HUES6 (cell line): ENCODE results near the gene CACNA1C.

Source experiments
- H3K27ac ChIP-seq: 2 replicates; pipeline ENCODE4 v1.7.0; 2013; ENCODE audit warnings: low read depth, mild to moderate bottlenecking, low read length, inconsistent platforms
- H3K27me3 ChIP-seq: 2 replicates; pipeline ENCODE4 v1.6.1; 2013; ENCODE audit warnings: low read length; ENCODE audit not compliant: control insufficient read depth, insufficient read depth
- H3K36me3 ChIP-seq: 2 replicates; pipeline ENCODE4 v1.6.1; 2013; ENCODE audit warnings: low read length; ENCODE audit not compliant: control insufficient read depth, insufficient read depth
- H3K4me1 ChIP-seq: 2 replicates; pipeline ENCODE4 v1.6.1; 2013; ENCODE audit warnings: low read length; ENCODE audit not compliant: control insufficient read depth, insufficient read depth
- H3K4me3 ChIP-seq: 2 replicates; pipeline ENCODE4 v1.5.1; 2013; ENCODE audit warnings: low read depth, low read length
- H3K9ac ChIP-seq: one replicate; pipeline ENCODE4 v1.6.1; 2013; ENCODE audit warnings: mild to moderate bottlenecking, low read length
- H3K9me3 ChIP-seq: 2 replicates; pipeline ENCODE4 v1.6.1; 2013; ENCODE audit warnings: low read depth, low read length; ENCODE audit not compliant: control insufficient read depth, insufficient read depth

Gene CACNA1C

DNA sequence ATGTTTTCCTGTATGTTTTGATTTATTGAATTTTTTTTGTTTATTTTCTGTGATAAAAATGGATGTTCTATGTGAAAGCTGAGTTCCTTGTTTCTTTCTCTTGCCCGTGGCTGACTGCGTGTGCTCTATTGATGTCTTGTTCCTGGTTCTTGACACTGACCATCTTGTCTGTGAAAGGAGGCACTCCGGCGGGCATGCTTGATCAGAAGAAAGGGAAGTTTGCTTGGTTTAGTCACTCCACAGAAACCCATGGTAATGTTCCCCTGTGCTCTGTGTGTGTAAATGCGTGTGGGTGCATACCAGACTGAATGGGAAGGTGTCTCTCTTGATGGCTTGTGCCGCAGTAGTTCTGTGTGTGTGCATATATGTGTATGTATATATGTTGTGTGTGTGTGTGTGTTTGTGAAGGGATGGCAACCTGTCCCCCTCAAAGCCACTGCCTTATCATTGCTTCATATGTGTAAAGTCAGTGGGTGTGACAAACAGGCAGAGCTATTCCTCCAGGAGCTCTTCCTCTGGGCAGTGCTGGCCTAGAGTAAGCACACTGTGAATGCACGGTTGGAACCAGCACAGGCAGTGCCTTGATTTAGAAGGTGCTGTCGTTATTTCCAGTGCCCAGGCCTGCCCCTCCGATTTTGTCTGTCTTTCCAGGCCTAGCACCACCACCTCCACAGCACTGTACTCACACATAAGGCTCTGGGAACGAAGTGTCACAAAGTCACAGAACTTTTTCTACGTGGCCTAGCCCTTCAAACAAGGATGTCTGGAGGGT, 494.7 kb downstream of the CACNA1C start:
- no peak overlapping the region for H3K4me3 ChIP-seq
- H3K9ac ChIP-seq: no peak overlapping the region
- no peak overlapping the region for H3K27ac ChIP-seq
- H3K9me3 ChIP-seq: peaks cover 3% of the 10 kb centered on the region; the same call in 1 of the 2 replicates
- peaks cover 5% of the 10 kb centered on the region; the same call in 1 of the 2 replicates for H3K27me3 ChIP-seq
- no peaks in the 10 kb centered on the region for H3K36me3 ChIP-seq
- peaks cover 5% of the 10 kb centered on the region; the same call in 1 of the 2 replicates for H3K4me1 ChIP-seq

DNA sequence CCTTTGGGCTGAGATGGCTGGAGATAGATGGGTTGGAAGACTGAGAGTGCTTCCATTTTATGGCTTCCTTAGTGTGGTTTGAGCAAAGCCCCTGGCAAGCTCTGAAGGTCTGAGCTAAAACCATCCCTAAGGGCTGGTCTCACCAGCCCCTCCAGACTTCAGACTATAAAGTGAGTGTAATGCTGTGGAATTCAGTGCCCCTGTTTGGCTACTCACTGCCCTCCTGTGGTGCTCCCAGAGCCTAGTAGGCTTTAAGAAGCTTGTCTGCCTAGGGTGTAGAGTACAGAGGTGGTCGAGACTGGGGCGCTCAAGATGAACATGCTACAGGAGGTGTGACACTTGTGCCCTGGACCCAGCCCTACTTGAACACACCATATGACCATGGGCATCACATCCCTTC, 495.3 kb downstream of the CACNA1C start:
- H3K9me3 ChIP-seq: peaks cover 3% of the 10 kb centered on the region; the same call in 1 of the 2 replicates
- H3K27me3 ChIP-seq: peaks cover 7% of the 10 kb centered on the region; the same call in 1 of the 2 replicates
- no peak overlapping the region for H3K27ac ChIP-seq

DNA sequence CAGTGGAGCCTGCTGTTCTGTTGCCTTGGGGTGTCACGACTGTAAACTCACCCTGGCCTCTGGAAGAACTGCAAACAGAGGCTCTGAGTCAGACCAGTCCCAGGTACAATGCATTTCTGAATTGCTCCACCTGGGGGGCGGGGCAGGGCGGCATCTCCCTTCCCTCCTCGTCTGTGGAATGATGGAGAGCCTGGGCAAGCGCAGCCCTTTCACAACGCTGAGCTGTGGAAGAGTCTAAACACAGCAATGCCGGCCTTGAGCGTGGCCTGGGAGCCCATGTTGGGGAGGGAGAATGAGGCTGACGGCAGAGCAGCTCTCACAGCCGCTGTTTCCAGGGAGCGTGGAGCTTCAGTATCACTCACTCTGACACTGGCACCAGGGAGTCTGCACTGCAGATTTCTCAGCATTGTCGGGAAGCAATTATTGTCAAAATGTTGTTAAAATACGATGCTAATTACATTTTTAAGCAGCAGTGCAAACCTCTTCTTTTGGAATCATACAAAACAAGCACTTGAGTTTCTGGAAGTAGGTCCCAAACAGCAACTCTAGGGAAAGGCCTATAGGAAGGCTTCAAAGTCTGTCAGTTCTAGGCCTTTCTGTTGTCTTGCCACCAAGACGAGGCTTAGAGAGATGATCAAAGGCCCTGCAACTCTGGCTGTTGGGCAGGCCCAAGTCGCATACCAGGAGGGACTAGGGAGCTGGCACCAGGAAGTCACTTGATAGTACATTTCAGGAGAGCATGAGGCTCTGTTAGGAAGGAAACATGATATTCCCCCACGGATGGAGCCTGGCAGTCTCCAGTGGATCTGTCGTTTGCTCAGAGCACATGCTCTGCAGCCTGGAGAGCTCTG, 498.0 kb downstream of the CACNA1C start:
- Histone ChIP-seq H3K9me3 (peaks cover 2% of the 10 kb centered on the region; the same call in 1 of the 2 replicates), H3K36me3 (no peaks in the 10 kb centered on the region), H3K4me1 (peaks cover 14% of the 10 kb centered on the region), H3K4me3 (no peak overlapping the region), H3K27ac (no peak overlapping the region), H3K9ac (no peak overlapping the region), H3K27me3 (peaks cover 3% of the 10 kb centered on the region; the same call in 1 of the 2 replicates)

More for the DNA sequence above, 495.3 kb downstream of the CACNA1C start:
- Histone ChIP-seq H3K36me3 (no peaks in the 10 kb centered on the region), H3K4me1 (peaks cover 5% of the 10 kb centered on the region; the same call in 1 of the 2 replicates), H3K9ac (no peak overlapping the region), H3K4me3 (no peak overlapping the region)

DNA sequence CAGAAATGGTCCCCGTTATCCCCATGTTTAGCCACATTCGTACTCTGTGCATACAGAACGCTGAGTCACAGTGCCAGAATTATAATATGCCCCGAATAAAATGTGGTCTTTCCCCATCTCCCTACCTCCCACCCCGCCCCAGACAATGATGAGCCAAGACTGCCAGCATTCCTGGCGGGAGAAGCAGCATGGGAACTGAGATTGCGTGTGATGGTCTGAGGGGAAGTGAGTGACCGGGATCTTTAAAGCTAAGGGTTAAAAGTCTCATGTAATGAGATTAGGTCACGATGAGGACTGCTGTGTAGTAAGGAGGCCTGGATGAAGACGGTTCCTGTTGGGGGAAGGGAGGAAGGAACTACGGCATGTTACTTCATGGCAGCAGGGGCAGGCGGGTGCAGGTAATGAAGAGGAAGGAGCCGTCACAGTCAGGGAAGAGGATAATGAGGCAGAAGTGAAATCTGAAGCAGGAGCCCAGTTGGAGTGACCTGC, 498.7 kb downstream of the CACNA1C start:
- H3K9me3 ChIP-seq: no peaks in the 10 kb centered on the region
- H3K9ac ChIP-seq: no peak overlapping the region
- H3K4me3 ChIP-seq: no peak overlapping the region
- H3K27me3 ChIP-seq: peaks cover 3% of the 10 kb centered on the region; the same call in 1 of the 2 replicates
- H3K27ac ChIP-seq: no peak overlapping the region
- no peaks in the 10 kb centered on the region for H3K36me3 ChIP-seq
- peaks cover 14% of the 10 kb centered on the region for H3K4me1 ChIP-seq

DNA sequence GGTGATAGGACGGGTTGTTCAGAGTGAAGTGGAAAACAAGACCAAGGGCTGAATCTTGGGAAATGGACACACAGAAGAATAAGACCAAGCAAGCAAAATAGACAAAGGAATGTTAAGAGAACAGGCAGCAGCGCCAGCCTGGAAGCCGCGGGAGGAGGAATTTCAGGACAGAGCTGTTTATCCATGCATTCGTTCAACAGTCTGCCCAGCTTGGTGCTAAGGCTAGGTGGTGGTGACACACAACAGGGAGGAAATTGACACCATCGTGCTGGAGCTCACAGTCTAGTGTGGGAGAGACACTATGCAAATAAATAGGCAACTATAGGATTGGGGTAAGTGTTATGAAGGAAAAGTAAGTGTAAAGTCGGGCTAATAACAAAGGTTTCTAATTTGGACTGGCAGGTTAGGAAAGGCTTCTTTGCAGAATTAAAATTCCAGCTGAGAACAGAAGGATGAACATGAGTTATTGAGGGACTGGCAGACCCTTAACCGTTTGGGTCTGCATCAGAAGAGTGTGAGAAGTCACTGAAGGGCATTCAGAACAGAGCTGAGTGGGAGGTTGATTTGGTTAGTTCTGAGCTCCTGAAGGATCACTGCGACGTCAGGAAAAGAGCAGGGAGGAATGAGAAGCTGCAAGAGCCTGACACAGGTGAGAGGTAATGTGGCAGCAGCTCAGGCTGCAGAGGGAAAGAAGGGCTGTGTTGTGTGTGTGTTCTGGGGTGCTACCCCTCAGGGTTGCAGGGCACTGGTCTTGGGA, 499.4 kb downstream of the CACNA1C start:
- Histone ChIP-seq H3K9ac (no peak overlapping the region), H3K36me3 (no peaks in the 10 kb centered on the region), H3K4me1 (peaks cover 14% of the 10 kb centered on the region), H3K4me3 (no peak overlapping the region), H3K9me3 (no peaks in the 10 kb centered on the region), H3K27ac (no peak overlapping the region), H3K27me3 (peaks cover 3% of the 10 kb centered on the region; the same call in 1 of the 2 replicates)

DNA sequence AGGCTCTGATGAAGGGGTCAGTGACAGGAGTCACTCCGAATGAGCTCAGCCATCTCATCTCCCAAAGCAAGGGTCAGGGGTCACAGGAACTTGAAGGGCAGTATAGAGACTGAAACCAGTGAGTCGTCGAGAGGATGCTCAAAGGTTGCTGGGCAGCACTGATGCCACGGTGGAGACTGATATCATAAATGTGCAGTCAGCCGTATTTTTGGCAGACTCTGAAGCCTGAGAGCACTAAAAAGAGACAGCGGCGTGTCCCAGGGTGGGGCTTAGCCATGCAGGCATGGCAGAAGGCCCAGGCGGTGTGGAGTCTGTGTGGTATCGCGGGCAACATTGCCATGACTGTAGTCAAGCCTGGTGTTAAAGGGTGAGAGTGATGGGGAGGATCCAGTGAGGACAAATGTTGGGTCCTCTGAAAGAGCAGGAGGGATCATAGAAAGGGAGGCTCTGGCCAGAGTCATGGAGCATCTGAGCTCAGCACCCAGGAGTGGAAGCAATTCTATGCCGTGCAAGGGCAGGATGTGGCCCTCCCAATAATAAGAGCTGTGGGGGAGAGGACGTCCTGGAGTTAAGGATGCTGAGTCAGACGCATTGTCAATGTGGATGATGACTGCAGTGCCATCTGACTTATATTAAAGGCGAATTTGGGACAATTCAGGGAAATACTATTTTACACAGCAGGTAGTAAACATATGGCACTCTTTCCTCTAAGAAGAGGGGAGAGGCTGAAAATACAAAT, 500.8 kb downstream of the CACNA1C start:
- no peak overlapping the region for H3K9ac ChIP-seq
- H3K27me3 ChIP-seq: peaks cover 3% of the 10 kb centered on the region; the same call in 1 of the 2 replicates
- no peaks in the 10 kb centered on the region for H3K9me3 ChIP-seq
- peaks cover 14% of the 10 kb centered on the region for H3K4me1 ChIP-seq
- H3K36me3 ChIP-seq: no peaks in the 10 kb centered on the region
- no peak overlapping the region for H3K4me3 ChIP-seq
- H3K27ac ChIP-seq: no peak overlapping the region

DNA sequence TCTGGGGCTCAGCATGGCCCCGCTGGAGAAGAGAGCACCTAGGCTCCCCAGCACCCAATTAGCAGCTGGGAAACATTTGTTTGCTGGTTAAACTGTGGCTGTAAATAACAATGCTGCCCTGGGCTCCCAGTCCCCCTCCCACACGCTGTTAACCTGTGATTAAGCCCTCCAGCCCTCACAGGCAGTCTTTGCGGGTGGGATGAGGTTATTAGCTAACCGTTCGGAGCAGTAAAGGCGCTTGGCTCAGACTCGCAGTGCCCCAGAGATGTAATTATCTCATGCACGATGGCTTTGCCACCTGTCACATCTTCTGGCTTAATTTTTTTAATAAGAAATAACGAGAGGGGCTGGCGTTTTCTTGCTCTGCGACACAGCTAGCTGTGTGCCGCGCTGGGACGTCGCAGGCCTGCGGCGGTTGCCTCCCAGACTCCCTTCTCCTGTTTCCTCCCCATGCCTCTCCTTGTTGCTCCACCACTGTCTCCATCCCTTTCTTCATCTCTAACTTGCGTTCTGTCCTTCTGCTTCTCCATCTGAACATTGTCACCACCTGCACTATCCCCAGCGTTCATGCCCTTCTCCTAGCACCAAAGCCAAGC, 502.8 kb downstream of the CACNA1C start:
- no peak overlapping the region for H3K4me3 ChIP-seq
- peaks cover 14% of the 10 kb centered on the region for H3K4me1 ChIP-seq
- H3K9me3 ChIP-seq: no peaks in the 10 kb centered on the region
- no peak overlapping the region for H3K9ac ChIP-seq
- no peak overlapping the region for H3K27ac ChIP-seq
- peaks cover 3% of the 10 kb centered on the region; the same call in 1 of the 2 replicates for H3K27me3 ChIP-seq
- H3K36me3 ChIP-seq: no peaks in the 10 kb centered on the region

DNA sequence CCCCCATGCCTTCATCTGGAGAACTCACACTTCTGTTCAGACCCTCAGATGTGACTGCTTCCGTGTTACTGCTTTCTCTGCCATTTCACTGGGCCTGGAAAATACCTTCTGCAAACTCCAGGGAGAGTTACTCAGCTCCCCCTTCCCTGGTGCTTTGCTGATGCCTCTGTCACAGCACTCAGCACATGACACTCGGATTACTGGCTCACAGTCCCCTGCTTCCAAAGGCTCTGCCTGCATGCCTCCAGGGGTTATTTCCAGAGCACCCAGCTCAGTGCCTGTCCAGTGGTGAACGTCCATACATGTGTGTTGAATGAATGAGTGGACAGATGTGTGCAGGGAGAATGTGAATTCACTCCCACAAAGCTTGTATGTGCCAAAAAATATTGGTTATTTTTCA, 504.8 kb downstream of the CACNA1C start:
- Histone ChIP-seq H3K4me1 (peaks cover 9% of the 10 kb centered on the region), H3K36me3 (no peaks in the 10 kb centered on the region), H3K27ac (no peak overlapping the region), H3K4me3 (no peak overlapping the region), H3K9ac (no peak overlapping the region), H3K9me3 (no peaks in the 10 kb centered on the region), H3K27me3 (peaks cover under 1% of the 10 kb centered on the region; the same call in 1 of the 2 replicates)

- Histone ChIP-seq H3K4me3 (no peak overlapping the region), H3K36me3 (no peaks in the 10 kb centered on the region), H3K27ac (no peak overlapping the region), H3K9me3 (no peaks in the 10 kb centered on the region), H3K27me3 (no peaks in the 10 kb centered on the region; the same call in 1 of the 2 replicates), H3K4me1 (peaks cover 9% of the 10 kb centered on the region), H3K9ac (no peak overlapping the region)
Measured at GRCh38 chr12:2559931-2560330, 507.1 kb downstream of the CACNA1C start.
